Panc1 (cell line): ENCODE results near the gene CHTF8. TPM values are rescaled to one million over a fixed set of nuclear protein-coding genes. Genes with fewer than 3 reads are reported as not detected.

Experiments used
- ATAC-seq: fragments of 200-7000 bp; cut with Tn5 transposase; 2 replicates; pipeline ENCODE4 v1.9.1; 2020; ENCODE audit warnings: mild to moderate bottlenecking, moderate library complexity
- BruUV-seq: library from RNA; stranded (reverse); fragments of 400-500 nt; replicated peaks from 2 replicates; lab custom pipeline; 2021; lab: Mats Ljungman, UMichigan
- CTCF ChIA-PET: fragments of 300-600 bp; sonication (Branson Sonifier 250); formaldehyde crosslinking; loops from one replicate; lab custom pipeline; 2022; ENCODE audit warnings: antibody characterized with exemption; lab: Charles Lee
- POLR2A ChIA-PET: fragments of 300-600 bp; sonication (Branson Sonifier 250); formaldehyde crosslinking; loops from one replicate; lab custom pipeline; 2022; ENCODE audit warnings: antibody characterized with exemption; lab: Charles Lee
- DNase-seq: peaks from one replicate; pipeline ENCODE4 v3.0.0-alpha.2; 2010; ENCODE audit warnings: low read depth, low spot score
- H3K27ac ChIP-seq: 2 replicates; pipeline ENCODE4 v1.5.1; 2011; ENCODE audit warnings: mild to moderate bottlenecking, low read length, inconsistent platforms
- H3K27me3 ChIP-seq: fragments of 200-500 bp; sonication (Bioruptor generic); 2 replicates; pipeline ENCODE4 v1.6.0; 2014; ENCODE audit warnings: low read length, inconsistent platforms; ENCODE audit not compliant: control insufficient read depth, insufficient read depth
- H3K36me3 ChIP-seq: fragments of 200-500 bp; sonication (Bioruptor generic); 2 replicates; pipeline ENCODE4 v1.5.1; 2014; ENCODE audit warnings: inconsistent platforms, mild to moderate bottlenecking, low read length, moderate library complexity; ENCODE audit not compliant: control insufficient read depth, insufficient read depth
- H3K4me1 ChIP-seq: 2 replicates; pipeline ENCODE4 v1.5.1; 2011; ENCODE audit warnings: inconsistent platforms, mild to moderate bottlenecking, low read length, moderate library complexity; ENCODE audit not compliant: control insufficient read depth, insufficient read depth
- H3K4me3 ChIP-seq, 2 experiments: 2 replicates each; pipeline ENCODE4 v1.5.1; 2011 to 2012; ENCODE audit warnings: low read depth in 2 of 2, low read length in 2 of 2, mild to moderate bottlenecking in 2 of 2, inconsistent platforms in 1 of 2, moderate library complexity in 1 of 2
- H3K9me3 ChIP-seq: fragments of 200-500 bp; sonication (Bioruptor generic); 2 replicates; pipeline ENCODE4 v1.5.1; 2014; ENCODE audit warnings: low read depth, mild to moderate bottlenecking, inconsistent platforms, low read length, moderate library complexity; ENCODE audit not compliant: control insufficient read depth, insufficient read depth
- POLR2AphosphoS5 ChIP-seq: IDR thresholded peaks from 2 replicates; pipeline ENCODE4 v1.6.1; 2012; ENCODE audit warnings: mild to moderate bottlenecking, low read depth, low read length, moderate library complexity
- SIN3A ChIP-seq: IDR thresholded peaks from 2 replicates; pipeline ENCODE4 v1.6.1; 2012; ENCODE audit warnings: low read depth, mild to moderate bottlenecking, low read length, moderate library complexity, borderline replicate concordance; ENCODE audit not compliant: insufficient read depth
- TCF7L2 ChIP-seq: IDR thresholded peaks from 2 replicates; pipeline ENCODE4 v1.6.1; 2011; ENCODE audit warnings: mild to moderate bottlenecking, low read depth, low read length, inconsistent platforms
- in situ Hi-C: cut with HindIII; loops from 2 replicates; pipeline ENCODE4 v1.10.0; 2016; ENCODE audit warnings: low sequenced_read_pairs, low pct_unique_long_range_greater_than_20kb
- intact Hi-C: fragments of 100-400 bp; cut with micrococcal nuclease; formaldehyde crosslinking; loops from one replicate; pipeline ENCODE4 v1.10.0; 2022; ENCODE audit not compliant: unreplicated experiment
- total RNA-seq: library from RNA; stranded (reverse); gene quantifications from one replicate; pipeline ENCODE4 v1.2.1, GENCODE V29; 2021; ENCODE audit not compliant: unreplicated experiment
- TF ChIP-seq, protein P1 (sequence below): fragments of 450-650 bp; IDR thresholded peaks from 2 replicates; pipeline ENCODE4 v1.5.1; 2017; ENCODE audit warnings: mild to moderate bottlenecking
- TF ChIP-seq, protein P2 (sequence below), 2 experiments: IDR thresholded peaks; 2 replicates each; pipeline ENCODE4 v1.6.1; 2011 to 2012; ENCODE audit warnings: low read depth in 2 of 2, control low read depth in 1 of 2, low read length in 1 of 2, mild to moderate bottlenecking in 1 of 2, moderate library complexity in 1 of 2; ENCODE audit not compliant: insufficient read depth in 1 of 2

CHTF8 gene
- total RNA-seq, 1 experiment from 2014 or later = 116 TPM

DNA sequence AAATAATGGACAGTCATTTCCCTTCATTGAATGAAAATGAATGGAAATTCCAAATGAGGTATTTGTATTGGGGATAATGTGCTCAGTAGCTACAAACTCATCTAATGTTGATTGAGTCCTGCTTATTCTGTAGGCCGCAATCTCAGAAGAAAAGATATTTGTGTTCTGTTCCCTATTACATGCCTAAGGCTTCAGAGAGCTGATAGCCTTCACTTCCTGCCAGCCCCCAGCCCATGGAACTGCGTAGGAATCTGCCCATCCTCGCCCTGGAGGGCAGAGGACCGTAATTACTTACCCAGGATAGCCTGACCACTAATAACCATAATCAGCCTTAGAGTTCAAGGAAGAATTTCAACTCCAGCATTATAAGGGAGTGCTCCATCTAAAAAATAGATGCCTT, 36.7 kb upstream of the CHTF8 start:
- ATAC-seq = no peak
- Histone ChIP-seq H3K4me1 (peaks cover 8% of the 10 kb centered on the region; the same call in 1 of the 2 replicates), H3K27ac (no peak overlapping the region), H3K36me3 (no peaks in the 10 kb centered on the region; the same call in none of the 2 replicates), H3K27me3 (no peaks in the 10 kb centered on the region), H3K9me3 (no peaks in the 10 kb centered on the region), H3K4me3 (no peak overlapping the region)
- ChIA-PET CTCF (interaction anchor here (0.5 to 0.7 kb wide), 2 partner anchors 8 to 266 kb away, joined by 4 to 11 read pairs; no protein-coding TSS in a partner anchor), POLR2A (interaction anchor here (0.7 kb wide), 1 partner anchor 22 kb away, joined by 14 read pairs; no protein-coding TSS in a partner anchor)
- TF ChIP-seq, protein P1, sequence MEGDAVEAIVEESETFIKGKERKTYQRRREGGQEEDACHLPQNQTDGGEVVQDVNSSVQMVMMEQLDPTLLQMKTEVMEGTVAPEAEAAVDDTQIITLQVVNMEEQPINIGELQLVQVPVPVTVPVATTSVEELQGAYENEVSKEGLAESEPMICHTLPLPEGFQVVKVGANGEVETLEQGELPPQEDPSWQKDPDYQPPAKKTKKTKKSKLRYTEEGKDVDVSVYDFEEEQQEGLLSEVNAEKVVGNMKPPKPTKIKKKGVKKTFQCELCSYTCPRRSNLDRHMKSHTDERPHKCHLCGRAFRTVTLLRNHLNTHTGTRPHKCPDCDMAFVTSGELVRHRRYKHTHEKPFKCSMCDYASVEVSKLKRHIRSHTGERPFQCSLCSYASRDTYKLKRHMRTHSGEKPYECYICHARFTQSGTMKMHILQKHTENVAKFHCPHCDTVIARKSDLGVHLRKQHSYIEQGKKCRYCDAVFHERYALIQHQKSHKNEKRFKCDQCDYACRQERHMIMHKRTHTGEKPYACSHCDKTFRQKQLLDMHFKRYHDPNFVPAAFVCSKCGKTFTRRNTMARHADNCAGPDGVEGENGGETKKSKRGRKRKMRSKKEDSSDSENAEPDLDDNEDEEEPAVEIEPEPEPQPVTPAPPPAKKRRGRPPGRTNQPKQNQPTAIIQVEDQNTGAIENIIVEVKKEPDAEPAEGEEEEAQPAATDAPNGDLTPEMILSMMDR = no peak
- TF ChIP-seq TCF7L2 (no peak), SIN3A (no peak), POLR2AphosphoS5 (no peak)
- TF ChIP-seq, protein P2, sequence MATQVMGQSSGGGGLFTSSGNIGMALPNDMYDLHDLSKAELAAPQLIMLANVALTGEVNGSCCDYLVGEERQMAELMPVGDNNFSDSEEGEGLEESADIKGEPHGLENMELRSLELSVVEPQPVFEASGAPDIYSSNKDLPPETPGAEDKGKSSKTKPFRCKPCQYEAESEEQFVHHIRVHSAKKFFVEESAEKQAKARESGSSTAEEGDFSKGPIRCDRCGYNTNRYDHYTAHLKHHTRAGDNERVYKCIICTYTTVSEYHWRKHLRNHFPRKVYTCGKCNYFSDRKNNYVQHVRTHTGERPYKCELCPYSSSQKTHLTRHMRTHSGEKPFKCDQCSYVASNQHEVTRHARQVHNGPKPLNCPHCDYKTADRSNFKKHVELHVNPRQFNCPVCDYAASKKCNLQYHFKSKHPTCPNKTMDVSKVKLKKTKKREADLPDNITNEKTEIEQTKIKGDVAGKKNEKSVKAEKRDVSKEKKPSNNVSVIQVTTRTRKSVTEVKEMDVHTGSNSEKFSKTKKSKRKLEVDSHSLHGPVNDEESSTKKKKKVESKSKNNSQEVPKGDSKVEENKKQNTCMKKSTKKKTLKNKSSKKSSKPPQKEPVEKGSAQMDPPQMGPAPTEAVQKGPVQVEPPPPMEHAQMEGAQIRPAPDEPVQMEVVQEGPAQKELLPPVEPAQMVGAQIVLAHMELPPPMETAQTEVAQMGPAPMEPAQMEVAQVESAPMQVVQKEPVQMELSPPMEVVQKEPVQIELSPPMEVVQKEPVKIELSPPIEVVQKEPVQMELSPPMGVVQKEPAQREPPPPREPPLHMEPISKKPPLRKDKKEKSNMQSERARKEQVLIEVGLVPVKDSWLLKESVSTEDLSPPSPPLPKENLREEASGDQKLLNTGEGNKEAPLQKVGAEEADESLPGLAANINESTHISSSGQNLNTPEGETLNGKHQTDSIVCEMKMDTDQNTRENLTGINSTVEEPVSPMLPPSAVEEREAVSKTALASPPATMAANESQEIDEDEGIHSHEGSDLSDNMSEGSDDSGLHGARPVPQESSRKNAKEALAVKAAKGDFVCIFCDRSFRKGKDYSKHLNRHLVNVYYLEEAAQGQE (IDR thresholded peaks at IDR 0.05; ENCODE audit: insufficient read depth in 1 of 2, low read depth in 2 of 2, low read length in 1 of 2) = no peak
- in situ Hi-C loops = no loop called here
- no peak for DNase-seq
- no TSS peak for BruUV-seq
- intact Hi-C loops = no loop called here

DNA sequence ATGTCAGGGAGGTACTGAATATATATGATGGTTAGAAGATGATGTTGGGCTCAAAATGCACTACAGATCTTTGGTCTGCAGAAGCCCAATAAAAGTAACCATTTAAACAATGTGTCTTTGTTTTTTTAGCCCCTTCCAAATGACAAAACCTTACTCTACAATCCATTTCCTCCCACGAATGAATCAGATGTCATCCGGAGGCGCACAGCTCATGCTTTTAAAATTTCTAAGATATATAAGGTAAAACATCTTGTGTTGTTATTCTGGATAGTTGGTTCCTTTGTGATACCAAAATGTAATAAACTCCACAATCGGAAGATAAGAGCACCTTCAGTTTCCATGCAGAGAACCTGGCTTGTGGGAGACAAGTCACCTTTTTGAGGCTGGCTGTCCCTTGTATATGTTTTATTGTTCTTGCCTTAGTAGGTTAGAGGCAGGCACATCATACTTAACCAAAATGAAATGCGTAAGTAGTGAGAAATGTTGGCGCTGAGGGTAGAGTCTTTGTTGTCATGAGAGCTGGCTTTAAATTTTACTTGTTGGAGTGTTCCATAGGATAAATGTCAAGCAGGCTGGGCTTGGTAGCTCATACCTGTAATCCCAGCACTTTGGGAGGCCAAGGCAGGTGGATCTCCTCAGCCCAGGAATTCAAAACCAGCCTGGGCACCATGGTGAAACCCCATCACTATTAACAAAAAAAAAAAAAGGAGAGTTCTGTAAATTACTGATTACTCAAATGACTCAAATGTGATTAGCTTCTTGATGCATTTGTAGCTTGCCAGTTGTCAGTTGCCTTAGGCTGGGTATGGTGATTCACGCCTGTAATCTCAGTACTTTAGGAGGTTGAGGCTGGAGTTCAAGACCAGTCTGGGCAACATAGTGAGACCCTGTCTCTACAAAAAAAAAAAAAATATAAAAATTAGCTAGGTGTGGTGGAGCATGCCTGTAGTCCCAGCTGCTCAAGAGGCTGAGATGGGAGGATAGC, 34.9 kb upstream of the CHTF8 start:
- POLR2A ChIA-PET = interaction anchor here (0.7 kb wide), 1 partner anchor 568 kb away, joined by 5 read pairs; no protein-coding TSS in a partner anchor
- TF ChIP-seq, protein P2 (IDR thresholded peaks at IDR 0.05; ENCODE audit: insufficient read depth in 1 of 2, low read depth in 2 of 2, low read length in 1 of 2) = no peak
- in situ Hi-C loops (no loop called here), intact Hi-C loops (no loop called here)
- H3K4me3 ChIP-seq = no peak overlapping the region
- DNase-seq (no peak), ATAC-seq (no peak)
- H3K36me3 ChIP-seq = peaks cover 4% of the 10 kb centered on the region
- H3K27me3 ChIP-seq = no peaks in the 10 kb centered on the region
- H3K4me1 ChIP-seq = no peaks in the 10 kb centered on the region
- H3K27ac ChIP-seq = no peak overlapping the region
- BruUV-seq = no TSS peak
- H3K9me3 ChIP-seq = no peaks in the 10 kb centered on the region
- CTCF ChIA-PET = interaction anchor here (0.7 kb wide), 1 partner anchor 39 kb away, joined by 3 read pairs; no protein-coding TSS in a partner anchor
